ENCODE results near the gene DUSP1.

Gene DUSP1

DNA sequence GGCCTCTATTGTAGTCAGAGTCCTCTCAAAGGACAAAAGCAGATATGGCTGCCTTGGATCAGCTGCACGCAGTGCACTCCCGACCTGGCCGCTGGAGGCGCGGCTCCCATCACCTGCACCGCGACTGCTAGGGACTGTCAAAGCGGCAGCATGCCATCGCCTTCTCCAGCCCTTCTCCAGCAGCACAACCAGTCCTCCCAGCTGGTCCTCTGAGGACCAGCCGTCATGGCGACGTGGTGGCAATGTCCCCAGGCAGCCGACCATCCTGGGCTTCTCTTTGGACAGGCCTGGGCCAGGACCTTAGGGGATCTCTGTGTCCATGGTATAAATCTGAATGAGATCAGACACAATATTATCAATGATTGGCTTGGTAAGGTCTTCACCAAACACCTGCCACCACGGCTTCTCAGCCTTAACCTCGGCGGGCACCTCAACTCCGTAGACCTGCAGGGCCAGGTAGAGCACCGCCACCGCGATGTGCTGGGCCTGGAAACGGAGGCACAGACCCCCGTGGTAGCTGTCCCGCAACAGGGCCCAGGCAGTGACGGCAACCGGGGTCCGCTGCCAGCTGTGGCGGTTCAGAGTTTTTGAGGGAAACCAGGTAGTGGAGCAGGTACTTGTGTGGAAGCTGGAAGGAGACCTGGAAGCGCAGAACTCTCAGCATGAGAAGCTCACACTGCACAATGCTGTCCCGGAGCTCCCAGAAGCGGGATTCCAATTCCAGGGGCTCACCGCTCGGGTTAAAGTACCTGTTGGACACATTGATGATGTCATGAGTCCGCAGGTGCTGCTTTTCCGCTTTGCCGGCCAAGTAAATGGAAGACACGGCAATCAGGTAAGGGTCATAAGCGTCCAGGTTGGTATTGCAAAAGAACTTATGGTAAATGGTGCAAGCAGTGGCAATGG lies 8.5 kb downstream of the DUSP1 start:
- DNase-seq, result no peak

DNA sequence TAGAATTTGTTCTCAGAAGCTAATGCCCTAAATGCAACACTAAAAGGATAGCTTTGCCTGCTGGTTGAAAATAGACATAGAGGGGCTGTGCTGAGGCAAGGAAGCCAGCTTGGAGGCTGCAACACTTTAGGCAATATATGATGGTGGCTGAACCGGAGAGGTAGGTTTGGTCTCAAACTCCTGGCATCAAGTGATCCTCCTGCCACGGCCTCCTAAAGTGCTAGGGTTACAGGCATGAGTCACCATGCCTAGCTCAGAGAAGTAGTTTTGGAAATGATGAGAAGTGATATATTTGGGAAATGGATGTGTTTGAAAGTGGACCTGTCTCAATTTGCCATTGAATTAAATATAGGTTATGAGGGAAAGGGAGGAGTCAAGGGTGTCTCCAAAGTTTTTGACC lies 10.0 kb downstream of the DUSP1 start:
- DNase-seq, result no peak

DNA sequence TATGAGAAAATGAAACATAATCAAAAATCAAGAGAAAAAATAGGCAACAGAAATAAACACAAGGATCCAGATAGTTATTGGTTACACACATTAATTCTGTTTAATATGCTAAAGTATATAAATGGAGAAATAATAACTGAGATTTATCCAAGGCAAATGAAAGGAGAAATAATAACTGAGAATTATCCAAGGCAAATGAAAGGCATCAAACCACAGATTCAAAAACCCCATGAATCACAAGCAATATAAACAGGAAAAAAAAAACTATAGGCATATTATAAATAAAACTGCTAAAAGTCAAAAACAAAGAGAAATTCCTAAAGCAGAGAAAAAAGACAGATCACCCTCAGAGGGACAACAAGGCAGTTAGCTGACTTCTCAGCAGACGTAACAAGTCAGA lies 10.9 kb downstream of the DUSP1 start:
- no peak for DNase-seq

DNA sequence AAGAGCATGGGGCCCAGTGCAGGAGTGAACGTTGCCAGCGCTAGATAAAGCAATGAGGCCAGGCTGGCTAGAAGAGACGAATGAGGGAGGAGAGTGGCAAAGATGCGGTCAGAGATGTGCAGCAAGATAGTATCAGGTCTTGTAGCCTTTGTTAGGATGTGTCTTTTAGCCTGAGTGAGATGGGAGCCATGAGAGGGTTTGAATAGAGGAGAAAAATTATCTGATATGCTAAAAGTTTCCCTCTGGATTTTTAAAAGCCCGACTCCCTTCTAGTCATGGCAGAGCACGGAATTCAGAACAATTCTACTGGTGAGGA lies 12.2 kb downstream of the DUSP1 start:
- no peak for DNase-seq

DNA sequence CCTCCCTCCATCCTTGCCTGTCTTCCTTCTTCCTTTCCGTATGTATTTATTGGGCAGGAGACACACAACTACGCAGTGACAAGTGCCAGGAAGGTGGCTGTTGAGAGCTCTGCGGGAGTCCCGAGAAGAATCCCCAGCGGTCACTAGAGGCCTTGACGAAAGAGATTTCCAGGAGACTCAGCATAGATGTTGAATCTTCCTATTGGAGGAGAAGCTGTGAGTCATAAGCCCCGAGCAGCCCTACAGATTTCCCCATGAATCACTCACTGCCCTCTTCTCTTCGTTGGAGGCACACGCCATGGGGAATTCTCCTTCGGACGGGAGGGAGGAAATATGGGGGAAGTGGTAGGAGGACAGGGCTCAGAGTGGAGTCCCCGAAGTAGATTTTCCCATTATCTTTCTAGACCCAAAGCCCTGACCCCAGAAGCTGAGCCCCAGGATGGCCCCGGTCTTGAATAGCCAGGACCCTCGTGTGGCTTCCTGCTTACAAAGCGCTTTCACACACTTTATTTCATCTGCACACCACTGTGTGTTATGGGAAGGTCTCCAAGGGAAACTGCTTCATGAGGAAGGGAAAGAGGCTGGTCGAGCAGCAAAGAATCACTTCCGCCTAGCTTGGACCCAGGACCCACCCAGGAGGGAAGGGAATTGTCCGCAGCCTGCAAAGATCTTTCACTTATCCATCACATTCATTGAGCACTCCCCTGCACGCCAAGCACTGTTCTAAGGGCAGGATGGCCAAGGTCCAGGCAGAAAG lies 12.7 kb downstream of the DUSP1 start:
- DNase-seq, result no peak

DNA sequence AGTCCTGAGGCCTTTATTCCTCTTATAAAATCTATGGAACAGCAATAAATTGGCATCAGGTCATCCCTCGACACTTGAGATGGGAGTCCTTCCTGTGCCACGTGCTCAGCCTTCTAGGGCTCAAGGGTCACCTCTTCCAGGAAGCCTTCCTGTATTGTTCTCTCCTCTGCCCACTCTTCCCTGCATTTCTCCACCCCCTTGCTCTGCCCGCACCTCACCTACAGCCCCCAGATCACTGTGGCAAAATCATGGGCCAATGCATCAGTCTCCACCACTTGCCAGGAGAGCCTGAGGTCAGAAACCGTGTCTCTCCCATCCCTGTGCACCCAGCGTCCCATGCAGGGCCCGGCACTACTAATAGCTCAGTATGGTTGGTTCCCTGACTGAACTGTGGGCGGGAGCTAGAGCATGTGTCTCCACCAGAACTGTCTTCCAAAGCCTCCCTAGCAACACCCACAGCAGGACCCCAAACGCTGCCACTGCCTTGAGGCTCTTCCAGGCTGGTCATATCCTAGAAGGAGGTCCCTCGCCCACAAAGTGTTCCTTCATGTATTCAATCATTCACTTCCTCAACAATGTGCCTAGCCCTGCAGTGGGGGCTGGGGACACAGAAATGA lies 13.5 kb downstream of the DUSP1 start:
- no peak for DNase-seq

DNA sequence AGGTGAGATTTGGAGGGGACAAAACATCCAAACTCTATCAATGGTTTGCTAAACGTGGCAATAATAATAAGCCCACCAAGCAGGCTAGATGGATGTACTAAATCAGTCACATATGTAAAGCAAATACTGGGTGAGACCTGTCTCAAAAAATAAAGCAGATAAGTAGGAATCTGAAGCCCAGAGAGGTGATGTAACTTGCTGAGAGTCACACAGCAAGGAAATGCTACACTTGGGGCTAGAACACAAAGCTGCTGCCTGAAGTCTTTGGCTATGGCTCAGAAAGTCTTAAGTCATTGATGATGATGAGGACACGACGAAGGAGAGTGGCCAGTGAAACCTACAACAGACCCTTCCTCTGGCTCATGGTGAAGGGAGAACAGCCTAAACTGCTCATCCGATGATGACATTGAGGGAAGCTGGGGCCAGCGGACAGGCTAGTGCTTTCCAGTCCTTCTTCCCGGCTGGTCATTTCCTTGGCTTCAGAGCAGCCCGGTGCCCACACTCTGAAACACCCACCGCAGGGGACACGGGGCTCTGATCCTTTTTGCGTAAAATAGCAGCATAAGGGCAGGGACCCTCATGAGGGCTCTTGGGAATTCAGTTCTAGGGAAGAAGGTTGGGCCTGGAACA lies 14.1 kb downstream of the DUSP1 start:
- no peak for DNase-seq

DNA sequence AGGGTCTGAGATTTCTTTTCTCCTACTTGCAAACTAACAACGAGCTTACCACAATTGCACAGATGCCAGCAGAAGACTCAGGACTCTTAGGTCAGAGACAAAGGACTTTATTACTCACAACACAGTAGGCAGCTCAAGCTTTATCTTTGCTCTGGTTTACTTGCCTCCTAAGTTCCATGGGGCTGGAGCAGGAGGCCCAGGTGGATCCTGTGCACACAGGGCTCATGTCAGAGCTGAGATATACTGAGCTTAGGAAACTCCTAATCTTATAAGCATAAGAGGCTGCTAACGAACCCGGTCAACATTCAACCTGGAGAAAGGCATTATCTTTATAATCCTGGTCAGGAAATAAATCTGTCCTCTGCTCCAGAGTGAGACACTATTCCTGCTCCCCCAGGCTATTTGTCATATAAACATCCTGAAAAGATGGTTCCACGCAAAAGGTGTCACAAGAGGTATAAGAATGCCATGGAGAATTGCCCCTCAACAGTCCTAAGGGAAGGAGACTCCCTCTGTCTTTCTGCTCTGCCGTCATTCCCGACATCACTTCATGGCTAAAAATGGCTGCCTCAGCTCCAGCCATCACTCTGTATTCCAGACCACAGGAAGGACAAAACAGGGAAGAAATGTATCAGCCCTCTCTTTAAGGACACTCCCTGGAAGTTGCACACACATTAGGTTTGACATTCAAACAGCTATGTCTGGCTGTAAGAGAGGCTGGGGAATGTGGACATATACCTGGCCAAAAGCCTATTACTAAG lies 16.2 kb downstream of the DUSP1 start:
- DNase-seq, result no peak

DNA sequence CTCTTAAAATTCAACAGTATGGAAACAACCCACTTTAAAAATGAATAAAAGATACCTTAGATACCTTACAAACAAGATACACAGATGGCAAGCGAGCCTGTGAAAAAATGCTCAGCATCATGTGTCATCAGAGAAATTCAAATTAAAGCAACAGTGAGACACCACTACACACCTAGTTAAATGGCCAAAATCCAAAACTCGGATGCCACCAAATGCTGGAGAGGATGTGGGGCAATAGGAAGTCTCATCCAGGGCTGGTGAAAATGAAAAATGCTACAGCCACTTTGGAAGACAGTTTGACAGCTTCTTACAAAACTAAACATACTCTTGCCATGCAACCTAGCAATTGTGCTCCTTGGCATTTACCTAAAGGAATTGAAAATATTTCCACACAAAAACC lies 17.9 kb downstream of the DUSP1 start:
- no peak for DNase-seq

DNA sequence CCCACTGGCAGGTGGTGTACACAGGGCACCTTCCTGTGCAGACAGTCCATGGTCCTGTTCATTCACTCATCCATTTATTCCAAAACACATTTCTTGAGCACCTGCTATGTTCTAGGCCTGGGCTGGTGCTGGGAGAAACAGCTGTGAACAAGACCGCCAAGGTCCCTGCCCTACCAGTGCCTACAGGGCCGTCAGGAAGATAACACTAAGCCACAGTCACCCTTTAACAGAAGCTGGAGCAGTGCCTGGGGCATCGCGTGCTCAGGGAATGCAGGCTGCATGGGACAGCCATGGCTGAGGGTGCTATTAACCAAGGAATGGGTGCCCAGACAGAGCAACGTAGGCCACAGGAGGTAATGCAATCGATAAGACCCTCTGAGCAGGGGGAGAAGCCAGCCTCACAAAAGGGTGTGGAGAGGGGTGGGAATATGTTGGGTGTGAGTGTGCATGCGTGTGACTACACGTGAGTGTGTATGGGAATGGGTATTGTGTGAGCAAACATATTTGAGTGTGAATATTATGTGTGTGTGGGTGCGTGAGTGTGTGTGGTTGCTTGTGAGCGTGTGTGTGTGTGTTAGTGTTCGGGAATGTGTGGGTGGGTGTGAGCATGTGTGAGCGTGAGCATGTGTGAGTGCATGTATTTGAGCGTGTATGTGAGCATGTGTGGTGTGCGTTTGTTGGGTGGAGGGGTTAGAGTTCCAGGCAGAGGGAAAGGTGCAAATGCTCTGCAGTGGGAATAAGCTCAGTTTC lies 19.1 kb downstream of the DUSP1 start:
- no peak for DNase-seq

DNA sequence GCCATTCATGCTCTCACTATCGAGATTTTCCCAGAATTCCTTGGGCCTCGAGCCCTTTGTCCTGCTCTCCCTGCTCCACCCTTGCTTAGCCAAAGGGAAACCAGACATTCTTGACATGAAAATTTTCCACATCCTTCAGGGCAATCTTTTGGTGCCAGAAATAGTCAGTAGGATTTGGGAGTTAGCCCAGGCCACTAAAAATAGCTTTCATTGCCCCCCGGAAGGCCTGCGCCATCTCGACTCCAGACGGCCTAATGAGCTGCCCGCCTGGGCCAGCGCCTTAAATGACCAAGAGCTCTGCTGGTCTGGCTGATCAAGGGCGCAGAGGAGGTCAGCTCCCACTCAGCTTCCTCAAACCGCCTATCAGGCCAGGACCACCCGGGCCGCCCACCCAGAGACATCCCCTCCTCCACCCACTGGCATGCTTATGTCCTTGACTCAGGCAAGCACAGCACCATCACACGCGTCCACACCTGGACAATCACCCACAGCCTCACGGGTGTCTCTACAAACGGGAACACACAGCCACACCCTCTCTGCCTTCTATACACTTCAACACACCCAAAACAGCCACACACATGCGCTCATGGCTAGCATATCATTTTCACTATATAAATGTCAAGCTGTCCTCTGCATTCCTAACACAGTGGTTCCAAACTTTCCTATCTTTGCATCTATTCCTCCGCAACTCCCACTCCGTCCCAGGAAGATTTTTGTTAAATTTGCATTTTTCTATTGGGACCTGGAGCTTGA lies 20.9 kb downstream of the DUSP1 start:
- DNase-seq, result no peak

DNA sequence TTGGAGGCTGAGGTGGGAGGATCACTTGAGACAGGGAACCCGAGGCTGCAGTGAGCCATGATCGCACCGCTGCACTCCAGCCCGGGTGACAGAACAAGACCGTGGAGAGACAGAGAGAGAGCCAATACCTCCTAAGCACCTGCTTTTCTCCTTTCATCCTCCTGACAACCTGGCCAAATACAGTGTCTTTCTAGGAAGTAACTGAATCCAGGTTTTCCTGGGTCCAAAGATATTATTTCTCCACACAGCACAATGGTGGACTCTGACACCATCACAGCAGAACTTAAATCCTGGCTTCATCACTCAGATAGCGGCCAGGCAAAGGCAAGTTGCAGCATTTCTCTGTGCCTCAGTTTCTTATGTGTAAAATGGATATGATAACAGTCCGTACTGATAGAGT lies 21.9 kb downstream of the DUSP1 start:
- no peak for DNase-seq

DNA sequence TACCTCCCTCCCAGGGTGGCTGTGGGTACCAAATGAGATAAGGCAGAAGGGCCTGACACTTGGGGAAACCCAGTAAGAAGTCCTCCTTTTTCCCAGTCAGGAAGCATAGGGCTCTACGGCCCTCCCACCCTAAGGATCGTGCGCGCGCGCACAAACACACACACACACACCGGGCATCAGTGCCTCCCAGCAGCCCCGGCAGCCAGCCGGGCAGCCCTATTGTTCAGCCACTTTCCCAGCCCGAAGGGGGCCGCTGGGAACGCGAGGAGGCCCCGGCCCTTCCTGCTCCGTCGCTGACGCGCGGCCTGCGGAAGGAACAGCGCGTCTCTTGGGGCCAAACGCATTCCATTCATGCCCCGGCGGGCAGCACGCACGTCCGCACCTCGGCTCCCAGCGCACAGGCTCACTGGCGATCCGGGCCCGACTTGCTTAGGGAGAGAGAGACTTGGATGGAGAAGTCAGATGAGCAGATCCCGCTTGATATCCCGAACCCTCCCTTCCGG lies 22.6 kb downstream of the DUSP1 start:
- no peak for DNase-seq

DNA sequence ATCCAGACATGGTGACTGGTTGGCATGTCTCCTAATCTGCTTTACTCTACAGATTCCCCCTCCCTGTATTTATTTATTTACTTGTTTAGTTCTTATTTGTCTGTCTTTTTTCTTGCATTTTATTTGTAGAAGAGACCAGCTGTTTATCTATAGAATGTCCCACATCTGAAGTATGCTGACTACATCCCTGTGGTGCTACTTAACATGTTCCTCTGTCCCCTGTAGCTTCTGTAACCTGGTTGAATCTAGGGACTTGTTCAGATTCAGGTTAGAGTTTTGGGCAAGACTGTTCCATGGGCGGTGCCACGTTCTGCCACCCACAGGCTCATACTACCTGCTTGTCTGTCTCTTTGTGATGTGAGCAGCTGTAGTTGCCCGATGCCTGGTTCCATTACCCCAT lies 23.5 kb downstream of the DUSP1 start:
- DNase-seq, result no peak

DNA sequence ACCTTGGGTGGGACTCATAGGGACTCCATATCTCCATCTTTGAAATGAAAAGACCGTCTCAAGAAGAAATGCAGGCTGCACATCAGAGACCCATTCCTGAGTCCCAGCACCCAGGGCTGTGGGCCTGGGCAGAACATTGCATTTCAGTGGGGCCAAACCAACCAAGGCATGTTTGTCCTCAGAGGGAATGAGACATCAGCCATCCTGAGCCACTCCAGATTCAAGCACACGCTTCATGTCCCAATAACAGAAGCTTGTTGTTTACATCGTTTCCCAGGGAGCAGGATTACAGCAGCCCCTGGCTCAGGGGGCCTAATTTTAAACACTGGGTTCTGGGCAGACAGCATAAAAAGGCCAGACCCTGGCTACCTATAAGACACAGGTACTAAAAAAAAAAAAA lies 24.3 kb downstream of the DUSP1 start:
- no peak for DNase-seq

DNA sequence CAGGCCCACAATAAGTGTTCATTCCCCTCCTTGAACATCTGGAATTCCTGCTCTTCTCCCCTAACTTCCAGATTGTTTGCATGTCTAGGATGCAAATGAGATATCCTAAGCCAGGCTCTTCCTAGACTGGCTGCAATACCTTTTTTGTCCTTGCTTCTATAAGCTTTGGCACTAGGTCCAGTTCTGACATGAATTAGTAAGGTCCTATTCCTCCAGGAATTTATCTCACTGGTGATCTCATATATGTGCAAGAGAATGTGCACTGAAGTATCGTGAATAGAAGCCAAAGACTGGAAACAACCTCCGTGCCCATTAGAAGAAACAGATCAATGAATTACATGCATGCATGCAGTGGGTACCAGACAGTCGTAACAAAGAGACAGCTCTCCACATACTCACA lies 25.2 kb downstream of the DUSP1 start:
- DNase-seq, result no peak

DNA sequence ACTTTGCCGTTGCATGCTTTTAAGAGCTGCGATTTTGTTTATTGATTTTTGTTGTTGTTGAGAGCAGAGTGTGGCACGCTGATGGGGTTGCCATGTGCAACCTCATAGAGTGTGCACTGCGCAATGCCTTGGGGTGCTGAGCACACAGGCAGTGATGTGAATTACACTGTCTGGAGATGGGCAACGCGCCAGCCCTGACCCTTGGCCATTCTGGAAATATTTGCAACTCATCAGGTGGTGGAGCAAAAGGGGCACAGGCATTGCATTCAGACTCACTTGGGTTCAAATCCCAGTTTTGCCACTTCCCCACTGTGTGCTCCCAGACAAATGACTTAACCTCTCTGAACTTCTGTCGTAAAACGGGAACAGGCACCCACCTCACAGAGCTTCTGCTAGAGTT lies 25.6 kb downstream of the DUSP1 start:
- no peak for DNase-seq

DNA sequence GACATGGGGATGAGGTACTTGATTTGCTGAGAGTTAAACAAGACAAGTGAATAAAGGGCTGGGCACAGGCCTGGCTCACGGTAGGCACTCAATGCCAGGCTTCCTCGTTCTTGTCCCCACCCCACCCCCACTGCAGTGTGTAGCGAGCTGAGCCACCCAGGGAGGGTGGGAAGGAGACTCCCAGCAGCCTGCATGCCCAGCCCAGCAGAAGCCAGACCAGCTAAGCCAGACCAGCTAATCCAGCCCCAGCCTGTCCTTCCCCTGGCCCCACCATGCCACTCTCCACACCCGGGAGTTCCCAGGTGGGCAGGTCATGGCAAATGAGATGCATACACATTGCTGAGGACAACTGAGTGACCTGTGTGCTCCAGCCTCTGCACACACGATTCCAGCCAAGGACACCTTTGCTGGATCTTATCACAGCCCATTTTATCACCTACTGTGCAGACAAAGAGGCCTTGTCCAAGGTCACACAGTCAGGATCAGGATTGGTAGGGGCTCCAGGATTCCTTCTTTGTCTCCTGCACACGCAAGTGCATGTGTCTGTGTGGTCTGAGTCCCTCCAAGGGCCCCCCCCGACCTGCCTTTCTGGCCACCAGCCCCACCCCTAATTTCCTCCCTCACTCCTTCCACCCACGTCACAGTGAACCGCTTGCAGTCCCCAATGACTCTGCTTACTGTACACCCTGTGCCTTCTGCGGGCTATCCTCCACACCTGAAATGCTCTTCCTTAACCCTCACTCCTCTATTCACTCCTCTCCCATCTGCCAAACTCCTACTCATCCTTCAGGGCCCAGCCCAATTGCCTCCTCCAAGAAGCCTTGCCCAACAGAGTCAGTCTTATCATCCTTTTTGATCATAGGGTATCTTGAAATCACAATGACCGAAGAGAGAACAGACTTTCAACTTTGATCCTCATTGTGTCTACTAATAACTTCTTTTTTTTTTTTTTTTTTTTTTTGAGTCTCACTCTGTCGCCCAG lies 26.6 kb downstream of the DUSP1 start:
- DNase-seq, result no peak

DNA sequence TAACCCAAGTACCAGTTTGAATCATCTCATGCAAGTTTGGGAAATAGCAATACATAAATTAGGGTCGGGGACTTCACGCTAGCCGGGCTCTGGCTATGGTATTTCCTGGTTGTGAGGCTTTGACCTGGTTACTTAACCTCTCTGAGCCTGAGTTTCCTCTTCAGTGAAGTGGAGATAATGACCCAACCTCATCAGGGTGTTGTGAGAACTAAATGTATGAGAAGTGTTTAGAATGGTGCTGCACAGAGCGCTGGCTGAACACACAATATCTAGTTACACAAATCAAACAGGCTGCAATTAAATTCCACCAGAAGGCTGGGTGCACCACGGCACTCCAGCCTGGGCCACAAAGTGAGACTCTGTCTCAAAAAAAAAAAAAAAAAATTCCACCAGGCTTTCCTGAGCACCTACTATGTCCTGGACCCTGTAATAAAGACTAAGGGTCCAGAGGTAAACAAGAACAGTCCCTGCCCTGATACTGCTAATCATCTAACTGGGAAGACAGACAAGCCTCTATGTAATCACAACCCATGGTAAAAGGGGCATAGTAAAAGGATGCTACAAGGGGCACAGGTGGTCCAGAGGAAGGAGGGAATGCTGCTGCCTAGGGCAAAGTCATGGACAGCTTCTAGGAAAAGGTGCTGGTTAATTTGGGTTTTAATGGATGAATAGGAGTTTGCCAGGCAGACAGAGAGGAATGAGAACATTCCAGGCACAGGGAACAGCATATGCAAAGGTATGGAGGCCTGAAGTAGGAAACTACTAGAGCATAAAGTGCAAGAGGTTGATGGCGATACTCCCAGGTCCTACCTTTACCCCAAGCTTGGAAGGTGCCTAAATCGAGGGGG lies 27.7 kb downstream of the DUSP1 start:
- DNase-seq, result no peak

Data from central memory CD4-positive, alpha-beta T cell (primary cell).